Amniotic stem cell (primary cell): ENCODE data around the gene LAMA5.

Experiments
- DNase-seq: peaks from one replicate; lab custom pipeline; 2025; lab: John Stamatoyannopoulos, UW

Gene LAMA5

GRCh38 chr20:62326959-62327725 lies 40.0 kb downstream of the LAMA5 start:
- DNase-seq: no peak

- DNase-seq: no peak
These were observed 40.6 kb downstream of the LAMA5 start for GRCh38 chr20:62326559-62326958.

- DNase-seq: no peak
These were observed 41.8 kb downstream of the LAMA5 start for GRCh38 chr20:62325172-62325905.

- DNase-seq: no peak
These were observed 42.9 kb downstream of the LAMA5 start for GRCh38 chr20:62323980-62324906.

GRCh38 chr20:62323146-62323979 lies 43.7 kb downstream of the LAMA5 start:
- no peak for DNase-seq

GRCh38 chr20:62322492-62323041 lies 44.5 kb downstream of the LAMA5 start:
- no peak for DNase-seq

- DNase-seq: no peak
These were observed 45.1 kb downstream of the LAMA5 start for GRCh38 chr20:62321975-62322374.

GRCh38 chr20:62321521-62321948 lies 45.6 kb downstream of the LAMA5 start:
- no peak for DNase-seq

- DNase-seq: no peak
These were observed 46.3 kb downstream of the LAMA5 start for GRCh38 chr20:62320581-62321354.

- DNase-seq: no peak
These were observed 47.7 kb downstream of the LAMA5 start for GRCh38 chr20:62319346-62319909.

GRCh38 chr20:62318400-62319345 lies 48.4 kb downstream of the LAMA5 start:
- DNase-seq: no peak

GRCh38 chr20:62317167-62317655 lies 49.9 kb downstream of the LAMA5 start:
- DNase-seq: no peak

- DNase-seq: no peak
These were observed 50.6 kb downstream of the LAMA5 start for GRCh38 chr20:62316331-62317166.

GRCh38 chr20:62315773-62316172 lies 51.3 kb downstream of the LAMA5 start:
- DNase-seq: no peak

- no peak for DNase-seq
These were observed 52.3 kb downstream of the LAMA5 start for GRCh38 chr20:62314711-62315302.

GRCh38 chr20:62314339-62314638 lies 52.8 kb downstream of the LAMA5 start:
- no peak for DNase-seq
